Skeletal muscle satellite cell (primary cell): ENCODE results near the gene GLOD4.
"Not testable (repeated sequence)": the region's sequence is repeated elsewhere in the genome, so short reads cannot be mapped to it uniquely, and the experiment has no call there.

Experiments used
- H3K27me3 ChIP-seq: 2 replicates; pipeline ENCODE4 v1.7.0; 2013; ENCODE audit warnings: low read length; ENCODE audit not compliant: control insufficient read depth, insufficient read depth
- H3K36me3 ChIP-seq: 2 replicates; pipeline ENCODE4 v1.7.0; 2013; ENCODE audit warnings: mild to moderate bottlenecking, control low read depth, low read length; ENCODE audit not compliant: insufficient read depth
- H3K4me1 ChIP-seq: 2 replicates; pipeline ENCODE4 v1.7.0; 2013; ENCODE audit warnings: low read length; ENCODE audit not compliant: control insufficient read depth, insufficient read depth
- H3K4me2 ChIP-seq: 2 replicates; pipeline ENCODE4 v1.7.0; 2013; ENCODE audit warnings: mild to moderate bottlenecking, low read length
- H3K4me3 ChIP-seq: 2 replicates; pipeline ENCODE4 v1.7.0; 2013; ENCODE audit warnings: low read length
- H3K9ac ChIP-seq: 2 replicates; pipeline ENCODE4 v1.7.0; 2013; ENCODE audit warnings: mild to moderate bottlenecking, low read depth, low read length, moderate library complexity
- H3K9me3 ChIP-seq: replicated peaks from 2 replicates; pipeline ENCODE4 v1.7.0; 2013; ENCODE audit warnings: mild to moderate bottlenecking, control low read depth, low read length

GLOD4 gene

DNA sequence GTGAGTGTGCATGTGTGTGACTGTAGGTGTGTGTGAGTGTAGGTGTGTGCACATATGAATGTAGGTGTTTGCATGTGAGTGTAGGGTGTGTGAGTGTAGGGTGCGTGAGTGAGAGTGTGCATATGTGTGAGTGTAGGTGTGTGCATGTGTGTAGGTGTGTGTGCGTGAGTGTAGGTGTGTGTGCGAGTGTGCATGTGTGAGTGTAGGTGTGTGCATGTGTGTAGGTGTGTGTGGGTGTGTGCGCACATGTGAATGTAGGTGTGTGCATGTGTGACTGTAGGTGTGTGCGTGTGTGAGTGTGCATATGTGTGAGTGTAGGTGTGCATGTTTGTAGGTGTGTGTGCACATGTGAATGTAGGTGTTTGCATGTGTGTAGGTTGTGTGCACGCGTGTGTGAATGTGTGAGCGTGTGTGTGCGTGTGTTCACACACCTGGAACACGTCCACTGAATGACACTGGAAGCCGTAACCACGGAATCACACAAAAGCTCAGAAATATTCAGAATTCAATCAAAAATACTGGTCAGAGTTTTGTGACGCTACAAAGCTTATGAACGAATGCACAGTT, 30.6 kb upstream of the GLOD4 start:
- Histone ChIP-seq H3K9me3 (no peaks in the 10 kb centered on the region), H3K9ac (no peak overlapping the region), H3K4me2 (no peak overlapping the region), H3K4me1 (no peaks in the 10 kb centered on the region), H3K4me3 (no peak overlapping the region), H3K27me3 (peaks cover 4% of the 10 kb centered on the region), H3K36me3 (no peaks in the 10 kb centered on the region)

DNA sequence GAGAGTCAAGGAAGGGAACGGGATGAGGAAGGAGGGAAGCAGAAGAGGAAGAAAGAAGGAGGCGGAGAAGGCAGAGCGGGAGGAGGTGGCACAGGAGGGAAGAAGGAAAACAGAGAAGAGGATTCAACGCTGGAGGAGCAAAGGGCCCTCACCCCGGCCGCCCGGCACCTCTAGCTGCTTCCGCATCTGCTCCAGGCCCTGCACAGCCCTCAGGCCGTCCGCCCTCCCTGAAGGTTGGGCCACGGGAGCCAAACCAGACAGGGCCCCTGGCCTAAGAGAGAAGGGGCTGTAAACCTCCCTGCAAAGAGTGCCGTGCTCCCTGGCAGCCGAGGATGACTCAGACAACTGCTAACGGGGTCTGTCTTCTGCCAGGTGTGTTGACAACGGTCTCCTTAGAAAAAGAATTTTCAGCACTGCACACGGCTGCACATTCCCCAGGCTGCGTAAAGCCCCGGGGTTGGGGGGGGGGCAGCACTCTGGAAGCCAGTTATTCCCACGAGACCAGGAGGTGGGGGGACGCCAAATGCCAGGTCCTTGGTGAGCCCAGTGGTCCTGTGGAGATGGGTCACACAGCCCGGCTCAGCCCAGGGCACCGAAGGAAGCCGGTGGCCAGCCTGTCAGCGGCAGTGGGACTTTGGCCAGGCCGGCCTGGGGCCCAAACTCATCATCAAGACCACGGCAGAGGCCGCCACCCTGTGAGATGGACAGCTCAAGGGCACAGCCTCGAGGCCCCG, 29.1 kb upstream of the GLOD4 start:
- no peak overlapping the region for H3K4me3 ChIP-seq
- no peaks in the 10 kb centered on the region for H3K4me1 ChIP-seq
- H3K9ac ChIP-seq: no peak overlapping the region
- peaks cover 2% of the 10 kb centered on the region for H3K27me3 ChIP-seq
- H3K4me2 ChIP-seq: no peak overlapping the region
- H3K36me3 ChIP-seq: no peaks in the 10 kb centered on the region
- H3K9me3 ChIP-seq: no peaks in the 10 kb centered on the region

DNA sequence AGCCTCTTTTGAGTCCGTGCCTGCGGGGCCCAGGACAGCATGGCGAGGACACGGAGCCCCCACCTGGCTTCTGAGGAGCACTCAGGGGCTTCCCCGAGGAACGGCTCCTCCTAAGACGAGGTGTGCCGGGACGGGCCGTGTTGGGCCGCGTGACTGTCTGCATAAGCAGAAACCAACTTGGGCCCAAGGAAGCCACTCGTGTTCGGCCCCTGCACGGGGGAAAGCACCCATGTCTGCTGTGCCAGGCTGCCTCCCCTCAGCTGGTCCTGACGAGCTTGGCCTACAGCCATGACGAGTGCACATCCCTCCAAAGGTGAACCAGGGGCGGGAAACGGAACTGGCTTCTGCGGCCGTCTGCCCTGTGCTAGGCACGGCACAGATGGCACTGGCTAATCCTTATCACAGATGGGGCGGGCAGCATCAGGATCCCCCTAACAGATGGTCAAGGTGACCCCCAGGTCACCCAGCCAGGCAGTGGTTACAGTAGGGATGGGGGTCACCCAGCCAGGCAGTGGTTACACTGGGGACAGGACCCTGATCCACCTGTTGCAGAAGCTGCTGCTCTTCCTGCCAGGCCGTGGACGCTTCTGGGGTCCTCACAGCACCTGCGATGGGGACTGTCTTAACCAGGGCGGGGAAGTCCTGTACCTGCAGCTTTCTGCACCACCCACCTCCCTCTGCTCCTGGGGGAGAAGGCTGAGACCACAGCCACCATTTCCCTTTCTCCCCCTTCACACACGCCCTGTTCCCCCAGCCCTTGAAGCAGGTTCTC, 25.6 kb upstream of the GLOD4 start:
- no peaks in the 10 kb centered on the region for H3K36me3 ChIP-seq
- H3K4me1 ChIP-seq: no peaks in the 10 kb centered on the region
- H3K4me3 ChIP-seq: no peak overlapping the region
- H3K4me2 ChIP-seq: no peak overlapping the region
- H3K27me3 ChIP-seq: no peaks in the 10 kb centered on the region
- H3K9ac ChIP-seq: no peak overlapping the region
- H3K9me3 ChIP-seq: no peaks in the 10 kb centered on the region

- no peaks in the 10 kb centered on the region for H3K36me3 ChIP-seq
- H3K9ac ChIP-seq: no peak overlapping the region
- H3K4me2 ChIP-seq: no peak overlapping the region
- no peaks in the 10 kb centered on the region for H3K4me1 ChIP-seq
- H3K4me3 ChIP-seq: no peak overlapping the region
- H3K9me3 ChIP-seq: no peaks in the 10 kb centered on the region
- no peaks in the 10 kb centered on the region for H3K27me3 ChIP-seq
Measured at GRCh38 chr17:806781-807522, 24.9 kb upstream of the GLOD4 start.

DNA sequence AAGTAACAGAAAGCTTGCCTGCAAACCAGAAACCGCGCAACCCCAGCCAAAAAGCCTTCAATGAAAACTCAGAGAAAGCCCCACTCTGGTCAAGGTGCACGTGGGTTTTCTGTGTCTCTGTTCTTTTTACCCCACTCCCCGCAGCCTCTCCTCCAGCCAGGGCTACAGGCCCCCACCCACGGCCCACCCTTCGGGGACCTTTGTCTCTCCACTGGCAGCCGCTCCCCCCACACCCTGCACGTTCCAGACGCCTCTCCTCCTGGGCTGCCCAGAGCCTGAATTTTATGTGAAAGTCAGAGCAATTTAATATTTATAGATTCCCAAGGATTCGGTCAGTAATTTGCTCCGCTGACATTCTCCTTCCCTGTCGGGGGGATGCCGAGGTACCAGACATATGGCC, 24.3 kb upstream of the GLOD4 start:
- Histone ChIP-seq H3K27me3 (no peaks in the 10 kb centered on the region), H3K4me1 (no peaks in the 10 kb centered on the region), H3K9me3 (no peaks in the 10 kb centered on the region), H3K4me3 (no peak overlapping the region), H3K9ac (no peak overlapping the region), H3K4me2 (no peak overlapping the region), H3K36me3 (no peaks in the 10 kb centered on the region)

- H3K36me3 ChIP-seq, H3K27me3 ChIP-seq, H3K9me3 ChIP-seq, H3K4me1 ChIP-seq, H3K4me3 ChIP-seq, H3K4me2 ChIP-seq, H3K9ac ChIP-seq: not testable (repeated sequence)
Measured at GRCh38 chr17:805886-806285, 23.8 kb upstream of the GLOD4 start.

GRCh38 chr17:804541-805435, 22.7 kb upstream of the GLOD4 start:
- Histone ChIP-seq H3K4me2 (no peak overlapping the region), H3K27me3 (no peaks in the 10 kb centered on the region), H3K4me3 (no peak overlapping the region), H3K4me1 (no peaks in the 10 kb centered on the region), H3K9ac (no peak overlapping the region), H3K36me3 (no peaks in the 10 kb centered on the region), H3K9me3 (no peaks in the 10 kb centered on the region)

DNA sequence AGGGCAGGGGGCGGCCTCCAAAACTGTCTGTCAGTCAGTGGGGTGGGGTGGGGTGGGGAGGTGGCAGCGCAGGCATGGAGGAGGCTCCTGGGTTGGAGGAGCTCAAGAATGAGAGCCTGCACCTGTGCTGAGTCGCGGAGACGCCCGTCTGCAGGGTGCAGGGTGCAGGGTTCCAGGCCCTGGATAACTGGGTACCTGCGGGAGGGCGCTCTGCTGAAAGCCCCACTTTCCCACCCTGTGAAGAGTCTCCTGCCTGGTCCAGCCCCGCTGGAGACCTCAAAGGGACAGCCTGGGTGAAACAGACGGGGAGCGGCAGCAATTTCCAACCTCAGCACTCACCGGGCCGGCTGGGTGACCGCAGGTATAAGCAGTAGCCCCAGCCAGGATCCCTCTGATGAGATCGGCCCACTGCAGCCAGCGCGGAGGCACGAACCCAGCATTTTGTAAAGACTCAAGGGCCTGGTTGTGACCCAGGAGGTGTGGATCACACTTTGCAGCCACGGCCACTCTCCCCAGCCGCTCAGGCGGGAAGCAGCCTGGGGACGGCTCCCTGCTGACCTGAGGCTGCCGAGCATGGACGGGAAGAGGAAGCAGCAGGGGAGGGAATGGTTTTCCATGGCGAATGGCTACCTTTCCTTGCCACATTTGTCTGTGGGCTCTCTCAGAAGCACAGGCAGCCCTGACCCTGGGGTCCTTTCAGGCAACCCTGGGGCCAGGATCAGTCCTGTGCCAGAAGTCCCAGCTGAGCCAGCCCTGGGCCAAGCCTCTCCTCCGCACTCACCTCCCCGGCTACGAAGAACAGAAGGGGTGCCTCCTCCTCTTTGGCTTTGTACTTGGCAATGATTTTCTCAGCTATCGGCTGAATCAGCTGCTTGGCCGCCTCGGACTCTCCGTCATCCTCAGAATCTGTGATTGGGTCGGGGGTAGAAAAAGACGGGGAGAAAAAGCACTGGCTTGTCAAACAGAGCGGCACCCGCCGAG, 21.1 kb upstream of the GLOD4 start:
- H3K27me3 ChIP-seq: no peaks in the 10 kb centered on the region
- no peaks in the 10 kb centered on the region for H3K36me3 ChIP-seq
- no peak overlapping the region for H3K4me2 ChIP-seq
- H3K9me3 ChIP-seq: no peaks in the 10 kb centered on the region
- no peak overlapping the region for H3K4me3 ChIP-seq
- H3K4me1 ChIP-seq: no peaks in the 10 kb centered on the region
- no peak overlapping the region for H3K9ac ChIP-seq

GRCh38 chr17:802481-802880, 20.4 kb upstream of the GLOD4 start:
- Histone ChIP-seq H3K9ac (no peak overlapping the region), H3K27me3 (no peaks in the 10 kb centered on the region), H3K9me3 (no peaks in the 10 kb centered on the region), H3K4me1 (no peaks in the 10 kb centered on the region), H3K4me2 (no peak overlapping the region), H3K36me3 (no peaks in the 10 kb centered on the region), H3K4me3 (no peak overlapping the region)

GRCh38 chr17:801660-802059, 19.6 kb upstream of the GLOD4 start:
- Histone ChIP-seq H3K9me3 (no peaks in the 10 kb centered on the region), H3K4me3 (no peak overlapping the region), H3K4me1 (no peaks in the 10 kb centered on the region), H3K36me3 (no peaks in the 10 kb centered on the region), H3K27me3 (no peaks in the 10 kb centered on the region), H3K9ac (no peak overlapping the region), H3K4me2 (no peak overlapping the region)
